Nephron progenitor cell (in vitro differentiated cells): ENCODE measurements around the gene PROZ.
"Not testable (repeated sequence)": the region's sequence is repeated elsewhere in the genome, so short reads cannot be mapped to it uniquely, and the experiment has no call there.

Experiments used
- DNase-seq: peaks from one replicate; pipeline ENCODE4 v3.0.0; 2021
- H3K27ac Mint-ChIP-seq: 2 replicates; pipeline ENCODE4 v1.8.0; 2021; ENCODE audit warnings: mild to moderate bottlenecking, moderate library complexity, mixed read lengths
- H3K27me3 Mint-ChIP-seq: 2 replicates; pipeline ENCODE4 v1.8.0; 2021; ENCODE audit warnings: mild to moderate bottlenecking, low read depth, mixed read lengths; ENCODE audit not compliant: poor library complexity
- H3K36me3 Mint-ChIP-seq: 2 replicates; pipeline ENCODE4 v1.8.0; 2021; ENCODE audit warnings: low read depth, mixed read lengths
- H3K4me1 Mint-ChIP-seq: 2 replicates; pipeline ENCODE4 v1.8.0; 2021; ENCODE audit warnings: mixed read lengths
- H3K4me3 Mint-ChIP-seq: 2 replicates; pipeline ENCODE4 v1.8.0; 2021; ENCODE audit warnings: mild to moderate bottlenecking, moderate library complexity, mixed read lengths
- H3K9me3 Mint-ChIP-seq: 2 replicates; pipeline ENCODE4 v1.8.0; 2021; ENCODE audit warnings: mild to moderate bottlenecking, moderate library complexity, mixed read lengths
- TF ChIP-seq, protein P1 (sequence below): fragments of 200-600 bp; sonication (generic); IDR thresholded peaks from 2 replicates; pipeline ENCODE4 v1.5.0; 2021; ENCODE audit warnings: antibody characterized with exemption

The PROZ gene, protein sequence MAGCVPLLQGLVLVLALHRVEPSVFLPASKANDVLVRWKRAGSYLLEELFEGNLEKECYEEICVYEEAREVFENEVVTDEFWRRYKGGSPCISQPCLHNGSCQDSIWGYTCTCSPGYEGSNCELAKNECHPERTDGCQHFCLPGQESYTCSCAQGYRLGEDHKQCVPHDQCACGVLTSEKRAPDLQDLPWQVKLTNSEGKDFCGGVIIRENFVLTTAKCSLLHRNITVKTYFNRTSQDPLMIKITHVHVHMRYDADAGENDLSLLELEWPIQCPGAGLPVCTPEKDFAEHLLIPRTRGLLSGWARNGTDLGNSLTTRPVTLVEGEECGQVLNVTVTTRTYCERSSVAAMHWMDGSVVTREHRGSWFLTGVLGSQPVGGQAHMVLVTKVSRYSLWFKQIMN

DNA sequence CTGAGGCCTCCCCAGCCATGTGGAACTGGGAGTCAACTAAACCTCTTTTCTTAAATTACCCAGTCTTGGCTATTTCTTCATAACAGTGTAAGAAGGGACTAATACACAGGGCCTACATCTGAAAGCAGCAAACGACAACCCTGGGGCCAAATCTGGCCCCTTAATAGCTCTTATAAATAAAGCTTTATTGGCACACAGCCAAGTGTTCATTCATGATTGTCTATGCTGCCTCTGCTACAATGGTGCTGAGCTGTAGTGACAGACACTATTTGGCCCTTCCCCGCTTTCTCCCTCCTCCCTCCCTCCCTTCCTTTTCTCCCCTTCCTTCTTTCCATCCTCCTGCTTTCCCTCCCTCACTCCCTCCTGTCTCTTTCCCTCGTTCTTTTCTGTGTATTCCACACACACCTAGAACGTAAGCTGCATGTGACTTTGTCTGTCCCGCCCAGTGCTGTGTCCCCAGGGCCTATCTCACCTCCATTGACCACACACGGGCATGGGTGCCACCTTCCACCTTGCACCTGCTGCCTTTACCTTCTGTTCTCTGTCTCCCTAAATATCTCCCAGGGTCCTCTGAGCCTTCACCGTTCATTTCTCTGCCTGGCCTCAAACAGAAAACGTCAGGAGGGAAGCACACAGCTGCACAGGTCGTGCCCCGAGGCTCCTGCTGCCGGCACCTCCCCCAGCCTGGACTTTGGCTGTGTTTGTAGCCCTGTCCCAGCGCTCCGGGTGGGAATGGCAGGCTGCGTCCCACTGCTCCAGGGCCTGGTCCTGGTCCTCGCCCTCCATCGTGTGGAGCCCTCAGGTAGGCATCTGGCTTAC lies at the start of gene PROZ:
PROZ (plus strand) TSS at position 720 of the 819 bp plus-strand sequence; CDS start at position 733, 13 bp downstream.
- peak within 1 kb of the TSS; percentile 48 for H3K4me3 Mint-ChIP-seq
- DNase-seq: no peak
- H3K9me3 Mint-ChIP-seq: peaks cover 28% of the 10 kb centered on the region
- H3K27ac Mint-ChIP-seq: no peak within 1 kb of the TSS
- peaks cover 33% of the 10 kb centered on the region for H3K27me3 Mint-ChIP-seq
- peaks cover 13% of the 10 kb centered on the region for H3K36me3 Mint-ChIP-seq
- peaks cover 55% of the 10 kb centered on the region for H3K4me1 Mint-ChIP-seq
- TF ChIP-seq, protein P1, sequence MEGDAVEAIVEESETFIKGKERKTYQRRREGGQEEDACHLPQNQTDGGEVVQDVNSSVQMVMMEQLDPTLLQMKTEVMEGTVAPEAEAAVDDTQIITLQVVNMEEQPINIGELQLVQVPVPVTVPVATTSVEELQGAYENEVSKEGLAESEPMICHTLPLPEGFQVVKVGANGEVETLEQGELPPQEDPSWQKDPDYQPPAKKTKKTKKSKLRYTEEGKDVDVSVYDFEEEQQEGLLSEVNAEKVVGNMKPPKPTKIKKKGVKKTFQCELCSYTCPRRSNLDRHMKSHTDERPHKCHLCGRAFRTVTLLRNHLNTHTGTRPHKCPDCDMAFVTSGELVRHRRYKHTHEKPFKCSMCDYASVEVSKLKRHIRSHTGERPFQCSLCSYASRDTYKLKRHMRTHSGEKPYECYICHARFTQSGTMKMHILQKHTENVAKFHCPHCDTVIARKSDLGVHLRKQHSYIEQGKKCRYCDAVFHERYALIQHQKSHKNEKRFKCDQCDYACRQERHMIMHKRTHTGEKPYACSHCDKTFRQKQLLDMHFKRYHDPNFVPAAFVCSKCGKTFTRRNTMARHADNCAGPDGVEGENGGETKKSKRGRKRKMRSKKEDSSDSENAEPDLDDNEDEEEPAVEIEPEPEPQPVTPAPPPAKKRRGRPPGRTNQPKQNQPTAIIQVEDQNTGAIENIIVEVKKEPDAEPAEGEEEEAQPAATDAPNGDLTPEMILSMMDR: no peak

DNA sequence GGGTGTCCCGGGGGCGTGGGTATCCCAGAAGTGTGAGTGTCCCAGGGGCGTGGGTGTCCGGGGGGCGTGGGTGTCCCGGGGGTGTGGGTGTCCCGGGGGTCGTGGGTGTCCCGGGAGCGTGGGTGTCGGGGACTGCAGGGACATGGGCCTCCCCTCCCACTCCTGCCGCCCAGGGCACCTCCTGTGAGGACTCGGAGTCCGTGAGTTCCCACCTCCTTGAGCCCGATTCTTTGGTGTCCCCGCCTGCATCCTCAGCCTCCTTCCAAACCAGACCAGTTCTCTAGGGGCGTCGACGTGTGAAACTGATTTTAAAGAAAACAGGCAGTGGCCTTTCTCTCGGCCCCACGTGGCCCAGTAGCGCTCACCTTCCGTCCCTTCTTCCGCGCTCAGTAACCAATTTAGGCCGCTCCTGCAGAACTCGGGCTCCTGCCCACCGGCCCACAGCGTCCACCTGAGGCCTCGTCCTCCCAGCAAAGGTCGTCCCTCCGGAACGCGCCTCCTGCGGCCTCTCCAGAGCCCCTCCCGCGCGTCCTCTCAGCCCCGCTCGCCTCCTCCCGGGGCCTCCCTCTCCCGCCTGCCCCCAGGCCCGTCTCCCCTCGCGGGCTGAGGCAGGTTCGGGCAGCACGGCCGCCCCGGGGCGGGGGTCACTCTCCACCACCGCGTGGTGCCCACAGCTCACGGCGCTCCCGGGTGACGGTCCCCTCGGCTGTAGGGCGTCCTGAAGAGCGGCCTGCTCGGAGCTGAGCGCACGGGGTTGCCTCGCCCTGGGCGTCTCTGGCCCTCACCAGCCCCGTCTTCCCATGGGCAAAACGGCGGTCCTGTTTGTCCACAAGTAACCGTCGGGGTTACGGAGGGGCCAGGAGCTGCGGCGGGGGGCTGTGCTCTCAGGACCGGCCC lies 49.0 kb upstream of the PROZ start:
- peak overlapping the region; percentile 54 for H3K4me3 Mint-ChIP-seq
- peak; percentile 39 for DNase-seq
- H3K4me1 Mint-ChIP-seq: peaks cover 7% of the 10 kb centered on the region
- H3K27me3 Mint-ChIP-seq: peaks cover 27% of the 10 kb centered on the region
- no peak overlapping the region for H3K27ac Mint-ChIP-seq
- peaks cover 9% of the 10 kb centered on the region for H3K9me3 Mint-ChIP-seq
- no peaks in the 10 kb centered on the region for H3K36me3 Mint-ChIP-seq
- TF ChIP-seq, protein P1: no peak

DNA sequence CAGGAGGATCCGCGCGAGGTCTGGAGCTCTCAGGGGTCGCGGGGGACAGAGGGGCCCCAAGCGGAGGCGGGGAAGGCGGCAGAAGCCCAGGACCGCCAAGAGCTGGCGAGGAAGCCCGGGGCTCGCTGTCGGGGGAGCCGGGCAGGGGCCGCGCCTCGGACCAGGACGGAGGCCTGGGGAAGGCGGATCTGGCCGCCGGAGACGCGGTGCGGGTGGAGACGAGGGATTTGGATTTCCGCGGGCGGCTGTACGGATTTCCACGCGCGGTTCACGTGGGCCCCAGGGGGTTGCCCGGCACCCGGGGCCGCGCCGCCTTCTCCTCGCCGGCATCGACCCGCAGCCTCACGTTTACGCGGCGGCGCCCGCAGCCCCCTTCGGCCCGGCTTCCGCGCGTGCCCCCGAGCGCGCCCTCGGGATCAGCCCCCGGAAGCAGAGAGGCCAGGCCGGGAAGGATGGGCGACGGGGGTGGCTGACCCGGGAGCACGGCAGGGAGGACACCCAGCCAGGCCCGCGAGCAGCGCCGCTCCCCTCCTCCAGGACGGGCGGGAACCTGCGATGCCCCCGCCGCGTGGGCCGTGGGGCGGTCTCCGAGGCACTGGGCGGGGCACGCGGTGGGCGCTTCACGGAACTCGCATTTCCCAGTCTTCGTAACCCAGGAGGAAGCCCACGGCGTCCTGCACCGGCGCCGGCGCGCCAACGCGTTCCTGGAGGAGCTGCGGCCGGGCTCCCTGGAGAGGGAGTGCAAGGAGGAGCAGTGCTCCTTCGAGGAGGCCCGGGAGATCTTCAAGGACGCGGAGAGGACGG lies 48.2 kb upstream of the PROZ start:
- peak overlapping the region; percentile 52 for H3K4me3 Mint-ChIP-seq

DNA sequence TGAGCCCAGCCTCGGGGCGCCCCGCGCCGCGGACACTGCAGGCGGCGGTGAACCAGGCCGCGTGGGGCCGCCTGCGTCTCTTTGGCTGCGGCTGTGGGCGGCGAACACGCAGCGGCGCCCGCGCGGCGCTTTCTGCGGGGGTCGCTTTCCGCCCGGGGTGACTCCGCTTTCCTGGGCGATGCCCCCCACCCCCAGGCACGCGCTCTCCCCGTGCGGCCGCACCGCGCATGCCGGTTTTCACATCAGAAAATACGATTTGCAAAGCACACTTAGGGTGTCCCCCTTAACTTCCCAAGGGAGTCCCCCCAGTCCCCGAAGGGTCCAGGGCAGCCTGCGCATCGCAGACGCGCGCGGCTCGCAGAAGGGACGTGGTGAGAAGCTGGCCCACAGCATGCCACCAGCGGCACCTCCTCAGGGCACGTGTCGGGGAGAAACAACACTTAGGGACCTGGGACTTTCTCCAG lies 47.6 kb upstream of the PROZ start:
- DNase-seq: no peak
- Mint-ChIP-seq H3K4me3 (peak overlapping the region; percentile 38), H3K9me3 (peaks cover 11% of the 10 kb centered on the region), H3K27me3 (peaks cover 24% of the 10 kb centered on the region), H3K27ac (no peak overlapping the region), H3K36me3 (no peaks in the 10 kb centered on the region), H3K4me1 (no peaks in the 10 kb centered on the region)
- TF ChIP-seq, protein P1: no peak

More for the DNA sequence above, 48.2 kb upstream of the PROZ start:
- no peak overlapping the region for H3K27ac Mint-ChIP-seq
- H3K4me1 Mint-ChIP-seq: peaks cover under 1% of the 10 kb centered on the region
- H3K9me3 Mint-ChIP-seq: peaks cover 11% of the 10 kb centered on the region
- H3K36me3 Mint-ChIP-seq: no peaks in the 10 kb centered on the region
- TF ChIP-seq, protein P1: no peak
- peak; percentile 49 for DNase-seq
- H3K27me3 Mint-ChIP-seq: peaks cover 27% of the 10 kb centered on the region

DNA sequence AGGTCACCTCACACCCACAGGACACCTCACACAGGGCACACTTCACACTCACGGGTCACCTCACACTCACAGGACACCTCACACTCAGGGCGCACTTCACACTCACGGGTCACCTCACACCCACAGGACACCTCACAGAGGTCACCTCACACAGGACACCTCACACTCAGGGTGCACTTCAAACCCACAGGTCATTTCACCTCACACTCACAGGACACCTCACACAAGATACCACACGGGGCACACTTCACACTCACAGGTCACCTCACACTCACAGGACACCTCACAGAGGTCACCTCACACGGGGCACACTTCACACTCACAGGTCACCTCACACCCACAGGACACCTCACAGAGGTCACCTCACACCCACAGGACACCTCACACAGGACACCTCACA lies 46.6 kb upstream of the PROZ start:
- H3K36me3 Mint-ChIP-seq, H3K4me1 Mint-ChIP-seq, H3K27ac Mint-ChIP-seq, H3K4me3 Mint-ChIP-seq: not testable (repeated sequence)
- peaks cover 11% of the 10 kb centered on the region for H3K9me3 Mint-ChIP-seq
- H3K27me3 Mint-ChIP-seq: peaks cover 28% of the 10 kb centered on the region
- DNase-seq: peak; percentile 0

DNA sequence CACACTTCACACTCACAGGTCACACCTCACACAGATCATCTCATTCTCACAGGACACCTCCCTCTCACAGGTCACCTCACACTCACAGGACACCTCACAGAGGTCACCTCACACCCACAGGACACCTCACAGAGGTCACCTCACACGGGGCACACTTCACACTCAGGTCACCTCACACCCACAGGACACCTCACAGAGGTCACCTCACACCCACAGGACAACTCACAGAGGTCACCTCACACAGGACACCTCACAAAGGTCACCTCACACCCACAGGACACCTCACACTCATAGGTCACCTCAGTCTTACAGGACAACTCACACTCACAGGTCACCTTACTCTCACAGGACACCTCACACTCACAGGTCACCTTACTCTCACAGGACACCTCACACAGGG lies 46.0 kb upstream of the PROZ start:
- not testable (repeated sequence) for DNase-seq, H3K36me3 Mint-ChIP-seq, H3K4me1 Mint-ChIP-seq

More for the DNA sequence above, 46.0 kb upstream of the PROZ start:
- H3K9me3 Mint-ChIP-seq: peaks cover 11% of the 10 kb centered on the region
- H3K27ac Mint-ChIP-seq, H3K4me3 Mint-ChIP-seq: not testable (repeated sequence)
- peaks cover 30% of the 10 kb centered on the region for H3K27me3 Mint-ChIP-seq
